ENCODE measurements around the gene PDE7B.

PDE7B gene

GRCh38 chr6:135891710-135892109, 40.2 kb downstream of the PDE7B start:
- H3K36me3 ChIP-seq (ENCODE audit: control insufficient read depth in 1 of 2, insufficient read depth in 2 of 2, low read length in 2 of 2) = no peaks in the 10 kb centered on the region
- H3K27ac ChIP-seq (ENCODE audit: low read length) = no peak overlapping the region
- no peaks in the 10 kb centered on the region for H3K9me3 ChIP-seq (ENCODE audit: control insufficient read depth in 1 of 2, low read length in 2 of 2)
- H3K4me3 ChIP-seq (ENCODE audit: low read depth in 1 of 2, low read length in 2 of 2) = no peak overlapping the region
- H3K27me3 ChIP-seq (ENCODE audit: low read depth, low read length) = no peaks in the 10 kb centered on the region
- H3K4me1 ChIP-seq (ENCODE audit: control insufficient read depth in 1 of 2, insufficient read depth in 2 of 2, low read length in 2 of 2) = no peaks in the 10 kb centered on the region

DNA sequence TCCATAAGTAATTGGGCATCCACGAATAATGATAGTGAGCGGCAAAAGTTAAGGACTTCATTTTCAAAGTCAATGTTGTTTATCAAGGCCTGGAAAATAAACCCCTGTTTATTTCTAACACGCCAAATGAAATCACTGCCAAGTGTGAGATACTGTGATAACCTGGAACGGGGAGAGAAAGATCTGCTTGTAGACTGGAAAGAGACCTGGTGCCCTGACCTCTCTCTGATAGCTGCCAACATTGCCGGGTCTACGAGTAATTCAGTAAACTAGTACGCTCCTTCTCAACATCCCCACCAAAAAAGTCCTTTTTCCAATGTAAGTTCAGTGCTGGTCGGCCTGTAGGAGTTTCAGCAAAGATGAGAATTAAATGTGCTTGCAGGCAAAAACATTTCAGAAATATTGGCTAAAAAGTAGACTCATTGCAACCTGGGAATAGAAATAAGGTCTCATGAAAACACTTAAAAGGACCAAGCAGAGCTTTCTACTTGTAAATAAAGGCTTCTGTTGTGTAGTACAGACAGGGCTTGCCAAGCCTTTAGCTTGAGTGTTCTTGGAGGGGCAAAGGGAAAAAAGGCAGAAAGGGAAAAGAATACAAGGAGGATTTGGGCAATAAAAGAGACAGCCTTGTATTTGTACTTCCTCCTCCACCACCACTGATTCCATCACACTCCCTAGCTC, 43.9 kb downstream of the PDE7B start:
- Histone ChIP-seq H3K9me3 (ENCODE audit: control insufficient read depth in 1 of 2, low read length in 2 of 2) (no peaks in the 10 kb centered on the region), H3K36me3 (ENCODE audit: control insufficient read depth in 1 of 2, insufficient read depth in 2 of 2, low read length in 2 of 2) (no peaks in the 10 kb centered on the region), H3K27ac (ENCODE audit: low read length) (no peak overlapping the region), H3K27me3 (ENCODE audit: low read depth, low read length) (no peaks in the 10 kb centered on the region), H3K4me1 (ENCODE audit: control insufficient read depth in 1 of 2, insufficient read depth in 2 of 2, low read length in 2 of 2) (no peaks in the 10 kb centered on the region), H3K4me3 (ENCODE audit: low read depth in 1 of 2, low read length in 2 of 2) (no peak overlapping the region)

DNA sequence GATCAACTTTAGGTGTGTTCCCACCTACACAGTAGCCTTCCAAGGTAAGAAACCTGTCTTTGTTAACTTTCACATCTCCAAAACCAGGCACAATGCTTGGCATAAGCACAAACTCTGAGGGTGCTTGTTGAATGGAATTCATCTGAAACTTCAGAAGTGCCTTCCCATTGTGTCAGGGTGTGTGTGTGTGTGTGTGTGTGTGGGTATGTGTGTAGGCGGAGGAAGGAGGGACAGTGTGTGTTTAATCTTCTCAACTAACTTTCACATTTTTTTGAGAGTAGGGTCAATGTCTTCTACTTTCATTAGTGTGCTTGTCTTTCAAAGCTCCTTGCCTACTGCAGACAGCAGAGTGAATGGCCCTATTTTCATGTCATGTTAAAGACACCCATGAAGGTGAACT, 45.6 kb downstream of the PDE7B start:
- H3K4me3 ChIP-seq (ENCODE audit: low read depth in 1 of 2, low read length in 2 of 2) = no peak overlapping the region
- H3K36me3 ChIP-seq (ENCODE audit: control insufficient read depth in 1 of 2, insufficient read depth in 2 of 2, low read length in 2 of 2) = no peaks in the 10 kb centered on the region
- no peaks in the 10 kb centered on the region for H3K9me3 ChIP-seq (ENCODE audit: control insufficient read depth in 1 of 2, low read length in 2 of 2)
- no peak overlapping the region for H3K27ac ChIP-seq (ENCODE audit: low read length)
- H3K4me1 ChIP-seq (ENCODE audit: control insufficient read depth in 1 of 2, insufficient read depth in 2 of 2, low read length in 2 of 2) = peaks cover 0 to 4% of the 10 kb centered on the region in 2 donors
- H3K27me3 ChIP-seq (ENCODE audit: low read depth, low read length) = no peaks in the 10 kb centered on the region

- peak overlapping the region; percentile 83 for H3K27ac ChIP-seq (ENCODE audit: low read length)
- peak overlapping the region in 1 of 2 donors; percentile 38 for H3K4me3 ChIP-seq (ENCODE audit: low read depth in 1 of 2, low read length in 2 of 2)
- no peaks in the 10 kb centered on the region for H3K27me3 ChIP-seq (ENCODE audit: low read depth, low read length)
- no peaks in the 10 kb centered on the region for H3K36me3 ChIP-seq (ENCODE audit: control insufficient read depth in 1 of 2, insufficient read depth in 2 of 2, low read length in 2 of 2)
- H3K4me1 ChIP-seq (ENCODE audit: control insufficient read depth in 1 of 2, insufficient read depth in 2 of 2, low read length in 2 of 2) = peaks cover 13 to 22% of the 10 kb centered on the region in 2 donors
- H3K9me3 ChIP-seq (ENCODE audit: control insufficient read depth in 1 of 2, low read length in 2 of 2) = no peaks in the 10 kb centered on the region
These were observed 50.4 kb downstream of the PDE7B start for GRCh38 chr6:135901774-135902524.

DNA sequence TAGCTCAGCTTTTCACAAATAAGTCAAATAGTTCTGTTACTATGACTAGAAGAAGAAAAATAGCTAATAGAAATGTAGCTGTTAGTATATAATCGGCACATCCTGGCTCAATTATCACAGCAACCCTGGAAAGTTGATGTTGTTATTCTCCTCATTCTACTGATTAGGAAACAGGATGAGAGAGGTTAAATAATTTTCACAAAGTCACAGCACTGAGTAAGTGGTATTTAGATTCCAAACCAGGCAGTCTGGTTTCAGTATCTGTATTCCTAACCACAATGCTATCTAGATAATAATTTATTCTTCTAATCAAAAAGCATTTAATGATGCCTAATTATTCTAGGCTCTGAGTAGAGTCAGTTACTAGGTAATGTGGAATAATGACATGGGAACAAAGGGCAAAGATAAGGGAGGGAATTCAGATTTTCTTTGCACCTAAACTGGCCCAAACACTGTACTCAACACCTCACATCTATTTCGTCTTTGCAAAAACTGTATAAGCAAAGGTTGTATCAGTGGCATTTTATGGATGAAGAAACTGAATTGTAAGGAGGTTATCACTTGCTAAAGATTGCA, 51.3 kb downstream of the PDE7B start:
- H3K27ac ChIP-seq (ENCODE audit: low read length) = peak overlapping the region; percentile 83
- H3K36me3 ChIP-seq (ENCODE audit: control insufficient read depth in 1 of 2, insufficient read depth in 2 of 2, low read length in 2 of 2) = no peaks in the 10 kb centered on the region
- no peaks in the 10 kb centered on the region for H3K9me3 ChIP-seq (ENCODE audit: control insufficient read depth in 1 of 2, low read length in 2 of 2)
- H3K4me3 ChIP-seq (ENCODE audit: low read depth in 1 of 2, low read length in 2 of 2) = no peak overlapping the region
- peaks cover 13 to 22% of the 10 kb centered on the region in 2 donors for H3K4me1 ChIP-seq (ENCODE audit: control insufficient read depth in 1 of 2, insufficient read depth in 2 of 2, low read length in 2 of 2)
- H3K27me3 ChIP-seq (ENCODE audit: low read depth, low read length) = no peaks in the 10 kb centered on the region

DNA sequence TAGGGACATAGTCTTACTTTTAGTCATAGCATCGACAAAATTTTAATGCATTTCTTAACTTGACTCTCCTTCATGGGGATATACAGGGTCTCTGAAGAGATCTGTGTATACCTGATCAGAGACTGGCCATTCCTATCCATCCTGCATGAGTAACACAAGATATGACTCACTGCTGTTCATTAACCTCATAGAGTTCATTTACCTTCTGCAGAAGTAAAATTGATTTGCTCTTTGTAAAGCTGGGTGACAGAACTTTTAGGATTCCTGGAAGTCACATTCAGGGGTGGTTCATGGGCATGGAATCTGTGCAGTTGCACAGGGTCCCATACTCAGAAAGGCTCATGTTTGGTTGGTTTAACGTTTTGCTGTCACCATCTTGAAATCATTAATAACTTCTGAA, 53.2 kb downstream of the PDE7B start:
- Histone ChIP-seq H3K36me3 (ENCODE audit: control insufficient read depth in 1 of 2, insufficient read depth in 2 of 2, low read length in 2 of 2) (no peaks in the 10 kb centered on the region), H3K9me3 (ENCODE audit: control insufficient read depth in 1 of 2, low read length in 2 of 2) (no peaks in the 10 kb centered on the region), H3K4me1 (ENCODE audit: control insufficient read depth in 1 of 2, insufficient read depth in 2 of 2, low read length in 2 of 2) (peaks cover 13 to 22% of the 10 kb centered on the region in 2 donors), H3K27me3 (ENCODE audit: low read depth, low read length) (no peaks in the 10 kb centered on the region), H3K27ac (ENCODE audit: low read length) (no peak overlapping the region), H3K4me3 (ENCODE audit: low read depth in 1 of 2, low read length in 2 of 2) (no peak overlapping the region)

- H3K9me3 ChIP-seq (ENCODE audit: control insufficient read depth in 1 of 2, low read length in 2 of 2) = no peaks in the 10 kb centered on the region
- no peak overlapping the region for H3K4me3 ChIP-seq (ENCODE audit: low read depth in 1 of 2, low read length in 2 of 2)
- no peaks in the 10 kb centered on the region for H3K27me3 ChIP-seq (ENCODE audit: low read depth, low read length)
- no peak overlapping the region for H3K27ac ChIP-seq (ENCODE audit: low read length)
- H3K36me3 ChIP-seq (ENCODE audit: control insufficient read depth in 1 of 2, insufficient read depth in 2 of 2, low read length in 2 of 2) = no peaks in the 10 kb centered on the region
- peaks cover 13 to 22% of the 10 kb centered on the region in 2 donors for H3K4me1 ChIP-seq (ENCODE audit: control insufficient read depth in 1 of 2, insufficient read depth in 2 of 2, low read length in 2 of 2)
These were observed 54.3 kb downstream of the PDE7B start for GRCh38 chr6:135905604-135906300.

DNA sequence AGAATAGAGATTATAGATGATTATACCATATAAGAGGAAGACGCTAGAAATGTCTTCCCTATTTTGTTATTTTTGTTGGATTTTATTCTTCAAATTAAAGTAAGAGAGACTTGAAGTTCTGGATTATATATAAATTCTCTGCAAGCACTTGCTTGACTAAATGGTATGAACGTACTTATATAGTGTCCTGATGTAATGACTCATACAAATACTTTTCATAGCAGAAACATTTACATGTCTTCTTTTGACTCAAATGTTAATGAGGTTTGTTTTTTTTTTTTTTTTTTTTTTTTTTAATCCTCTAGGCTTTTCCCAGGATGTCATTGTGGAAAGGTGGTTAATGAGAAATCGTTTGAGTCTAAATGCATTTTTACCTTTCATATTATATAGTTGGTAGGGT, 55.0 kb downstream of the PDE7B start:
- no peaks in the 10 kb centered on the region for H3K36me3 ChIP-seq (ENCODE audit: control insufficient read depth in 1 of 2, insufficient read depth in 2 of 2, low read length in 2 of 2)
- H3K4me1 ChIP-seq (ENCODE audit: control insufficient read depth in 1 of 2, insufficient read depth in 2 of 2, low read length in 2 of 2) = peaks cover 13 to 20% of the 10 kb centered on the region in 2 donors
- no peaks in the 10 kb centered on the region for H3K27me3 ChIP-seq (ENCODE audit: low read depth, low read length)
- H3K27ac ChIP-seq (ENCODE audit: low read length) = no peak overlapping the region
- H3K9me3 ChIP-seq (ENCODE audit: control insufficient read depth in 1 of 2, low read length in 2 of 2) = no peaks in the 10 kb centered on the region
- no peak overlapping the region for H3K4me3 ChIP-seq (ENCODE audit: low read depth in 1 of 2, low read length in 2 of 2)

- Histone ChIP-seq H3K4me1 (ENCODE audit: control insufficient read depth in 1 of 2, insufficient read depth in 2 of 2, low read length in 2 of 2) (peaks cover 13 to 18% of the 10 kb centered on the region in 2 donors), H3K27ac (ENCODE audit: low read length) (no peak overlapping the region), H3K27me3 (ENCODE audit: low read depth, low read length) (no peaks in the 10 kb centered on the region), H3K9me3 (ENCODE audit: control insufficient read depth in 1 of 2, low read length in 2 of 2) (no peaks in the 10 kb centered on the region), H3K4me3 (ENCODE audit: low read depth in 1 of 2, low read length in 2 of 2) (no peak overlapping the region), H3K36me3 (ENCODE audit: control insufficient read depth in 1 of 2, insufficient read depth in 2 of 2, low read length in 2 of 2) (no peaks in the 10 kb centered on the region)
These were observed 55.5 kb downstream of the PDE7B start for GRCh38 chr6:135906972-135907465.

GRCh38 chr6:135909737-135910387, 58.4 kb downstream of the PDE7B start:
- Histone ChIP-seq H3K4me1 (ENCODE audit: control insufficient read depth in 1 of 2, insufficient read depth in 2 of 2, low read length in 2 of 2) (no peaks in the 10 kb centered on the region), H3K9me3 (ENCODE audit: control insufficient read depth in 1 of 2, low read length in 2 of 2) (no peaks in the 10 kb centered on the region), H3K27ac (ENCODE audit: low read length) (no peak overlapping the region), H3K4me3 (ENCODE audit: low read depth in 1 of 2, low read length in 2 of 2) (no peak overlapping the region), H3K36me3 (ENCODE audit: control insufficient read depth in 1 of 2, insufficient read depth in 2 of 2, low read length in 2 of 2) (no peaks in the 10 kb centered on the region), H3K27me3 (ENCODE audit: low read depth, low read length) (no peaks in the 10 kb centered on the region)
